ENCODE measurements around the gene DCTD.

Gene DCTD

GRCh38 chr4:182869697-182870096 is 47.5 kb downstream of the DCTD start:
- no peak for DNase-seq (ENCODE audit: low spot score)

- no peak for DNase-seq (ENCODE audit: low spot score)
Observed at GRCh38 chr4:182866746-182867145, 50.4 kb downstream of the DCTD start.

GRCh38 chr4:182863501-182863900 is 53.7 kb downstream of the DCTD start:
- no peak for DNase-seq (ENCODE audit: low spot score)

- no peak for DNase-seq (ENCODE audit: low spot score)
Observed at GRCh38 chr4:182862921-182863320, 54.3 kb downstream of the DCTD start.

- DNase-seq (ENCODE audit: low spot score) = no peak
Observed at GRCh38 chr4:182862141-182862875, 54.9 kb downstream of the DCTD start.

GRCh38 chr4:182861346-182861745 is 55.8 kb downstream of the DCTD start:
- DNase-seq (ENCODE audit: low spot score) = no peak

- no peak for DNase-seq (ENCODE audit: low spot score)
Observed at GRCh38 chr4:182859730-182860129, 57.5 kb downstream of the DCTD start.

GRCh38 chr4:182858711-182859110 is 58.5 kb downstream of the DCTD start:
- DNase-seq (ENCODE audit: low spot score) = no peak

GRCh38 chr4:182856862-182857261 is 60.3 kb downstream of the DCTD start:
- no peak for DNase-seq (ENCODE audit: low spot score)

GRCh38 chr4:182855877-182856276 is 61.3 kb downstream of the DCTD start:
- DNase-seq (ENCODE audit: low spot score) = no peak

GRCh38 chr4:182855312-182855711 is 61.9 kb downstream of the DCTD start:
- DNase-seq (ENCODE audit: low spot score) = no peak

- no peak for DNase-seq (ENCODE audit: low spot score)
Observed at GRCh38 chr4:182854466-182854865, 62.7 kb downstream of the DCTD start.

- no peak for DNase-seq (ENCODE audit: low spot score)
Observed at GRCh38 chr4:182853731-182854330, 63.4 kb downstream of the DCTD start.

- no peak for DNase-seq (ENCODE audit: low spot score)
Observed at GRCh38 chr4:182848685-182849084, 68.5 kb downstream of the DCTD start.

- DNase-seq (ENCODE audit: low spot score) = no peak
Observed at GRCh38 chr4:182847576-182848450, 69.4 kb downstream of the DCTD start.

GRCh38 chr4:182846036-182846435 is 71.2 kb downstream of the DCTD start:
- DNase-seq (ENCODE audit: low spot score) = no peak

GRCh38 chr4:182845618-182846017 is 71.6 kb downstream of the DCTD start:
- DNase-seq (ENCODE audit: low spot score) = no peak

- DNase-seq (ENCODE audit: low spot score) = no peak
Observed at GRCh38 chr4:182843808-182844325, 73.3 kb downstream of the DCTD start.

- DNase-seq (ENCODE audit: low spot score) = no peak
Observed at GRCh38 chr4:182842759-182843390, 74.3 kb downstream of the DCTD start.

GRCh38 chr4:182842104-182842600 is 75.0 kb downstream of the DCTD start:
- DNase-seq (ENCODE audit: low spot score) = no peak

- DNase-seq (ENCODE audit: low spot score) = no peak
Observed at GRCh38 chr4:182840108-182840507, 77.1 kb downstream of the DCTD start.

Data from COLO829 (cell line).